GM18508 (cell line): ENCODE results near the gene LMBR1.
"Not testable (repeated sequence)": the region's sequence is repeated elsewhere in the genome, so short reads cannot be mapped to it uniquely, and the experiment has no call there.

Experiments used
- ATAC-seq: cut with Tn5 transposase; IDR thresholded peaks from one replicate; pipeline ENCODE4 v1.9.1; 2021; ENCODE audit warnings: moderate number of reproducible peaks; ENCODE audit not compliant: insufficient read depth, unreplicated experiment

Gene LMBR1

GRCh38 chr7:156638443-156639077, 254.4 kb downstream of the LMBR1 start:
- ATAC-seq: no peak

- ATAC-seq: not testable (repeated sequence)
Measured at GRCh38 chr7:156637093-156637492, 255.9 kb downstream of the LMBR1 start.

- no peak for ATAC-seq
Measured at GRCh38 chr7:156635529-156636385, 257.2 kb downstream of the LMBR1 start.

- ATAC-seq: no peak
Measured at GRCh38 chr7:156634117-156634516, 258.9 kb downstream of the LMBR1 start.

GRCh38 chr7:156629873-156630272, 263.1 kb downstream of the LMBR1 start:
- no peak for ATAC-seq

GRCh38 chr7:156628562-156628961, 264.4 kb downstream of the LMBR1 start:
- ATAC-seq: no peak
